Right lung (tissue), 5 donors: ENCODE measurements around the gene LITAFD. TPM values are rescaled to one million over a fixed set of nuclear protein-coding genes. Genes with fewer than 3 reads are reported as not detected.
"Not testable (repeated sequence)": the region's sequence is repeated elsewhere in the genome, so short reads cannot be mapped to it uniquely, and the experiment has no call there.

Experiments
- DNase-seq, 2 donors: peaks; one replicate each; pipeline ENCODE4 v3.0.0-alpha.2; 2013
- polyA plus RNA-seq, 5 donors: library from polyadenylated mRNA; unstranded; fragments of 120-200 nt; gene quantifications; one replicate each; pipeline versions ENCODE4 v1.2.1 to v1.2.3, GENCODE V29; 2013; ENCODE audit warnings: inconsistent platforms in 1 of 5, low replicate concordance in 1 of 5; ENCODE audit not compliant: insufficient read length in 5 of 5, insufficient read depth in 1 of 5

Gene LITAFD
- polyA plus RNA-seq, 5 donors, result 0.14 to 0.15 TPM; not detected in 3

DNA sequence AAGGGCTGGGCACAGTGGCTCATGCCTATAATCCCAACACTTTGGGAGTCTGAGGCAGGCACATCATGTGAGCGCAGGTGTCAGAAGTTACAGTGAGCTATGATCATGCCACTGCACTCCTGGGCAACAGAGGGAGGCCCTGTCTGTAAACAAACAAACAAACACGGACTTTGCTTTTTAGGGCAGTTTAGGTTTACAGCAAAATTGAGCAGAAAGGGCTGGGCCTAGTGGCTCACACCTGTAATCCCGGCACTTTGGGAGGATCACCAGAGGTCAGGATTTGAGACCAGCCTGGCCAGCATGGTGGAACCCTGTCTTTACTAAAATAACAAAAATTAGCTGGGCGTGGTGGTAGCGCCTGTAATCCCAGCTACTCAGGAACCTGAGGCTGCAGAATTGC is 10.1 kb upstream of the LITAFD start:
- DNase-seq, result no peak

GRCh38 chr16:8872967-8873865 is 8.9 kb upstream of the LITAFD start:
- DNase-seq, result no peak

GRCh38 chr16:8873866-8874195 is 8.3 kb upstream of the LITAFD start:
- DNase-seq, result not testable (repeated sequence)

DNA sequence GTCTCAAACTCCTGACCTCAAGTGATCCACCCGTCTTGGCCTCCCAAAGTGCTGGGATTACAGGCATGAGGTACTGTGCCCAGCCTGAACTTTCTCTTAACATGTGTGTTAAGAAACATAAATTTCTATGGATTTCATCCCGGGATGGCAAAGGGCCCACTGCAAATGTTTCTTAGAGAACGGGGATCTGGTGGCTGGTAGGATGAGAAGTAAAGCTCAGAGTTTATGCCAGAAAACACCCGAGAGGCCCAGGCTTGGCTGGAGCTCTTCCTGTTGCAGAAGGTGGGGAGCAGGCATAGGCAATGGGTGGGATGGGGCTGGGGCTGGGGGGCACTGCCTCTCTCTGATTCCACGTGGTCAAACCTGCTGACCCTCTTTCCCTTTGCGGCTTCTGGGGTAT is 7.8 kb upstream of the LITAFD start:
- no peak for DNase-seq

- not testable (repeated sequence) for DNase-seq
Measured at GRCh38 chr16:8875317-8875716, 6.8 kb upstream of the LITAFD start.

- DNase-seq, result no peak
Measured at GRCh38 chr16:8877894-8878522, 4.1 kb upstream of the LITAFD start.

GRCh38 chr16:8878523-8878911 is 3.6 kb upstream of the LITAFD start:
- DNase-seq, result no peak

DNA sequence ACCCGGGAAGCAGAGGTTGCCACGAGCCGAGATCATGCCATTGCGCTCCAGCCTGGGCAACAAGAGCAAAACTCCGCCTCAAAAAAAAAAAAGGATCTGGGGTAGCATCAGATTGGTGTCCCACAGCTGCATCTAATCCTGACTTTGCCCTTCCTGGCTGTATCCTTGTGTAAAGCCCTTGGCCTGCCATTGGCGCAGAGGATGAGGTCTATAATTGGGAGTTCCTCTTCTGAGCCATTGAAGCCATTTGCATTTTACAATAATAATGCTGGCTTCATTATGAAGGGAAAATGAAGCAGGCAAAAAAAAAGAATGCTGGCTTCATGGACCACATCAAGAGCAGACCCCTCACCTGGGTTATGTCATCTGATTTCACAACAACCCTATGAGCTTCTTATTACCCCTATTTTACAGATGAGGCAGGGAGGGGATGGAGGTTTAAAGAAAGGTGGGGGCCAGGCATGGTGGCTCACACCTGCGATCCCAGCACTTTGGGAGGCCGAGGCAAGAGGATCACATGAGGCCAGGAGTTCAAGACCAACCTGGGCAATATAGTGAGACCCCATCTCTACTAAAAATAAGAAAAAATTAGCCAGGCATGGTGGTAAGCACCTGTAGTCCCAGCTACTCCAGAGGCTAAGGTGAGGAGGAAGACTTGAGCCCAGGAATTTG is 1.2 kb upstream of the LITAFD start:
- DNase-seq, result no peak

- DNase-seq, result no peak
Measured at GRCh38 chr16:8882725-8883377, 700 bp downstream of the LITAFD start.

DNA sequence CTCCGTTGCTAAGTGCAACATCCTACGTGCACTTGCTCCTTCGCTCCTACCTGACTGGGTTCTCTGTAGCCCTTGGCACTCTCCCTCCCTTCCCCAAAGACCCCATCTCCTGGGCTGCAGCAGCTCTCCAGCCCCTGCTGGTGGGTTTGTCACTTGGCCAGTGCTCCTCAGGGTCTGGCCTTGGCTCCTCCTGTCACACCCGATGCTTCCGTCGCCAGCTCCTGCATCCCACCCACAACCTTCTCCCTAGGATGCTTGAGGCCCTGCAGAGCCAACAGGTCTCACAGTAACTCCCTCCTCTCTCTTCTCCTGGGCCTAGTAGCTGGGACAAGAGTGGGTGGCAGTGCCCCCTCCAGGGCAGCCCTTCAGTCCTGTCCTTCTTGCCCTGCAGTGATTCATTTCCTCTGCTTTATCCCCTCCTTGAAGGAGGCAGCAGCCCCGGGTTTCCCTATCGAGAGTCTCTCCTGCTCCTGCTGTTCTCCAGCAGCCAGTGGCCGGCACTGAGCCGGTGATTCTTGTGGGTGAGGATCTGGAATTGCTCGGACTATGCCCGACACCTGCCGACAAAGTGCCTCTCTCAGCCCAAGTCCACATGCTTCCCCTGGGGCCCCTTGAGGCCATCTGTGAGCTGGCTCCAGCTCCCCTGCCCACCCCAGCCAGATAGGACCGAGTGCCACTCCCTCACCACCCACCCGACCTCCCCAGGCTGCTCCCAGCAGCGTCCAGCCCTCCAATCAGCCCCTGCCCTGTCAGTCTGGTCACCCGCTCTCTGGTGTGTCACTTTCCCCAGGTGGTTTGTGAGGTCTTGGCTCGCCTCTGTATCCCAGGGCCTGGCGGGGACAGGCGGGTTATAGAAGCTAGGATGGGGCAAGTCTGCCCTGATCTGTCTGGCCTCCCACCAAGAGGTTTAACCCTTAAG is 3.8 kb downstream of the LITAFD start:
- DNase-seq, result no peak

DNA sequence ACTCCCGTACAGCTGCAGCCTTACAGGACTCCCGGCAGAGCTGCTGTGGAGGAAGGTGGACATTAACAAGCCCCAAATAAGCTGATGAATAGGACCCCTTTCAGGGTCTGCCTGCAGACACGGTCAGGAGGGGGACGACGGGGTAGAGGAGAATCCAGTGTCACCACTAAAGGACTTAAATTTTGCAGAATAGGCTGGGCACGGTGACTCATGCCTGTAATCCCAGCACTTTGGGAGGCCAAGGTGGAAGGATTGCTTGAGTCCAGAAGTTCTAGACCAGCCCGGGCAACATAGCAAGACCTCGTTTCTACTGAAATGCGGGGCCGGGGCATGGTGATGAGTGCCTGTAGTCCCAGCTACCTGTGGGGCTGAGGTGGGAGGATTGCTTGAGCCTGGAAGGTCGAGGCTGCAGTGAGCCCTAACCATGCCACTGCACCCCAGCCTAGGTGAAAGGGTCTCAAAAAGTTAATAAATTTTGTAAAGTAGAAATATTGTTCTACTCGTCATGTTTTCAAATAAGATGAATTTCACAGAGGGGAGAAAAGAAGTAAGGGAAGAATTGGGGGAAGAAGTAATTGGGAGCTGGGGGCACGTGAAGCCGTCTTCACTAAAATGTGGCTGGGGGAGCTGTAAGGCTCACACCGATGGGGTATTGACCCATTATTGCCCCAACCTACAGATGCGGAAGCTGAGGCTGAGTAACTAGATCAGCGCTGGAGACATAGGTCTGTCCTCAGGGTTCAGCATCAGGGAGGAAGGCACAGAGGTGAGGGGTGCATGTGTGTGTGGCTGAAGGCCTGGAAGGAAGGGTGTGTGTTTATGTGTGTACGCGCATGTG is 4.7 kb downstream of the LITAFD start:
- no peak for DNase-seq

DNA sequence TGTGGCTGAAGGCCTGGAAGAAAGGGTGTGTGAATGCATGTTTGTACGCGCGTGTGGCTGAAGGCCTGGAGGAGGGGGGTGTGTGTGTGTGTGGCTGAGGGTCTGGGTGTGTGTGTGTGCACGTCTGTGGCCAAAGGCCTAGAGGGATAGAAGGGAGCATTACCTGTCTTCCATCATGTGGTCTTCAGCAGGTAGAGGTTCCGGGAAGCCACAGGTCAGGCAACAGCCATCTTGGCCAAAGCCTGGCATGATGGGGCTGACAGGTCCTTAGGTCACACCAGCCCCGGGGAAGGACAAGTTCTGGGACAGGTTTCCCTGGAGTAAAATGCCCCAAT is 5.2 kb downstream of the LITAFD start:
- DNase-seq, result no peak

DNA sequence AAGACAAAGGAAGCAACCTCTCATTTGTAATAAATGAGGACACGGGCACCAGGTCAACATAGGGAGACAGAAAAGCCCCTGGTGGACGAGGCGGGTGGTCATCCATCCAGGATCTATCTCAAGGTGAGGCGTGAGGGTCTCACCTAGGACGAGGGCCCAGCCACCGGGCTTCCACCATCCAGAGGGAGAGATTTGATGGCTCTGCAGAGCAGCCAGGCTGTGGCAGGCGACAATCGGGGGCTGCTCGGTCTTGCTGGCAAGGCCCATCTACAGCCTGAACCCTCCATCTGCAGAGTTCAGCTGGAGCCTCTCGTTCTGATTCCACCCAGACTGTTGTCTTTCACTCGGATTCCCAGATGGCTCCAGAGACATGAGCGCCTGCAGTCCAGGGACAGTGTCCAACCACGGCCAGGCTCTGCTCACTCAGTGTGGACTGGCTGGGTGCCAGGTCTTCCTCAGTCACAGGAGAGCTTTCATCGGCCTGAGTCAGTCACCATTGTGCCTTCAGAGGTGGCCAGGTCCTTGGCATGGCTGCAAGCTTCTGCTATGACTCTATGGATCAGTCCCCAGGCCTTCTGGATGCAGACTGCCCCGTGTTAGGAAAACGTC is 5.9 kb downstream of the LITAFD start:
- no peak for DNase-seq

DNA sequence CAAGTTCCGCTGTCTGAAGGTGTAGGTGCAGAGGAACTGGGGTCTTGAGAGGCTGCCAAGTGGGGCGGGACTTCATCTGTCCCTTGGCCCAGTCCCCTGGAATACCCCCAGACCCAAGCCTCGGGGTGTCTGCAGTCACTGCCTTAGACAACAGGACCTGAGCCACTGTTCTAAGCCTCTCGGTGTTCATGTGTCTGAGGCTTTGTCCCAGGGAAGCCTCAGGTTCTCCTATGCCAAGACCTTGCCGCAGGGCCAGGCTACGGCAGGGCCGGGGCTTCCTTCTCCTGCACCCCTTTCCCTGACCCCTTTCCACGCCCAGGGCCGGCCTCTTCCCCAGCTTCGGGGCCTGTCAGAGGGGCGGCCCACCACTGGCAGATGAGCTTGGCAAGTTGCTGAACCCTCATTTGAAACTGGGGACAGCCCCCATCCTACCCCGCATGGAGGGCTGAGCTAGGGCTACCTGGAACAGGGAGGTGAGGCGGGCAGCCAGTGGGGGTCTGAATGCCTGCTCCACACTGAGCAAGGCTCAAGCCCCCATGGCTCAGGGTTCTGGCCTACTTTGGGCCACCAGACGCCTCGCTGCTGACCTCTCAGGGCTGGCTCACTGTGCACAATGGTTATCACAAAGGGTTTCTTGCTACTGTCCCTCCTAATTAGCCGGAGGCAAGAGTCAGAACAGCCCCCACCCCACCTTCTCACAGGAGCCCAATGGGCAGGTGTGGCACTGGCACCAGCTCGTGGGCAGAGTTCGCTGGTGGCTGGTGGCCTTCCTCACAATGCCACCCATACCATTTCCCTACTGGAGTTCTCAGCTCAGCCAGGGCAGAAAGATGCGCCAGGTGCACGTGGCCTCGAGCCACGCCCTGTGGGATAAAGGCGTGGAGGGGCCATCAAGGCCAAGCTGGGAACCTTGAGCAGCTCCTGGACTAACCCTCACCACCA is 7.1 kb downstream of the LITAFD start:
- DNase-seq, result no peak

GRCh38 chr16:8889893-8890548 is 7.9 kb downstream of the LITAFD start:
- DNase-seq, result no peak

- DNase-seq, result no peak
Measured at GRCh38 chr16:8890549-8890921, 8.4 kb downstream of the LITAFD start.

DNA sequence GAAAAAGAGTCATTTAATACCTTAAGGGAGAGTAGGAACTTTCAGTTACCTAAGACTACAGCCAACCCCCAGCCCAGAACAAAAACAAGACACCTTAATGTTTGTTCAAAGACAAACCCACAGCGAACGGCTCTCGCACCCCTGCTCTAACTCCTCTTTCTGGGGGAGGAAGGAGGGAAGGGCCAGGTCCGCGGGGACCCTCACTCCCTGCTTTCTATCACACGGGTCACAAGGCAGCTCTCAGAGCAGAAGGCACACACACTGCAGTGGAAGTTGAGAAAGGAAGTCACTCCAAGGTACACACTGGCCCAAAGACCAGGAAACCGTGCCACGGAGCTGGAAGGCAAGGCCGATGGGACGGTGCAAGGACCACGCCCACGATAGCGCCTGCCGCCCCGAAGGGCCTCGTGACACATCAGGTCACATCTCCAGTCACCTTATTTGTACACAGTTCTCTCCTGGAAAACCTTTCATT is 10.0 kb downstream of the LITAFD start:
- no peak for DNase-seq

DNA sequence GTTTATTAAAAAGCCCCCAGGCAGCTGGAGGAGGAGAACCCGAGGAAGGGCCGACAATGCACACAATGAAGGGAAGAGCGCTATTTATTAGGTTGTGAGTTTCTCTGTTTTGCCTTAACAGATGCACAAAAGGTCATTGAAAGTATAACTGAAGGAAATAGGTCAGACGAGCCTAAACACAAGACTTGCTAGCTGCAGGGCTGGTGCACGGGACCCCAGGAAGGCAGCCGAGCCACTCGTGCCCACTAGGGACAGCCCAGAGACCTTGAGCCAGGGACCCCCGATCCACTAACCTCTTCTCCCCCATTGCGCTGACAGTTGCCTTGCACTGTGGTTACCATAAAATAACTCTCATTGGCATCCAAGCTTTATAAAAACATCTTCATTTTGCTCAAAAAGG is 11.3 kb downstream of the LITAFD start:
- DNase-seq, result no peak
